HepG2 (cell line): ENCODE data around the gene TPX2. TPM values are rescaled to one million over a fixed set of nuclear protein-coding genes. Genes with fewer than 3 reads are reported as not detected.

ENCODE experiments used
- ELF3 ChIP-seq: IDR thresholded peaks from 2 replicates; pipeline ENCODE4 v1.6.1; 2016; ENCODE audit warnings: missing genetic modification reagents, missing compliant biosample characterization
- HIC2 ChIP-seq: sonication (generic); formaldehyde crosslinking; IDR thresholded peaks from 2 replicates; pipeline ENCODE4 v1.9.0; 2022; ENCODE audit warnings: low read depth, missing genetic modification reagents
- KLF16 ChIP-seq, 2 experiments: sonication (generic) in 1 of 2; formaldehyde crosslinking in 1 of 2; IDR thresholded peaks; 2 replicates each; pipeline versions ENCODE4 v1.6.1 to v1.8.0; 2016 to 2023; ENCODE audit warnings: missing genetic modification reagents in 2 of 2, missing compliant biosample characterization in 1 of 2
- PITX1 ChIP-seq: sonication (generic); formaldehyde crosslinking; IDR thresholded peaks from 2 replicates; pipeline ENCODE4 v1.5.1; 2020; ENCODE audit warnings: mild to moderate bottlenecking, missing genetic modification reagents
- RBFOX2 ChIP-seq: fragments of 200-400 bp; formaldehyde crosslinking; IDR thresholded peaks from 2 replicates; pipeline ENCODE4 v1.6.1; 2017; ENCODE audit warnings: low read depth, mild to moderate bottlenecking, low read length
- RFX3 ChIP-seq: IDR thresholded peaks from 2 replicates; pipeline ENCODE4 v1.6.1; 2016; ENCODE audit warnings: missing biosample characterization, missing genetic modification reagents
- ZFP90 ChIP-seq: sonication (generic); formaldehyde crosslinking; IDR thresholded peaks from 2 replicates; pipeline ENCODE4 v1.8.0; 2022; ENCODE audit warnings: missing genetic modification reagents, mild to moderate bottlenecking, inconsistent platforms, borderline replicate concordance
- ZNF12 ChIP-seq: sonication (generic); formaldehyde crosslinking; IDR thresholded peaks from 2 replicates; pipeline ENCODE4 v1.5.0; 2020; ENCODE audit warnings: missing genetic modification reagents
- ZNF574 ChIP-seq: sonication (generic); formaldehyde crosslinking; IDR thresholded peaks from 2 replicates; pipeline ENCODE4 v1.4.0; 2020; ENCODE audit warnings: missing genetic modification reagents
- ZNF792 ChIP-seq: IDR thresholded peaks from 2 replicates; pipeline ENCODE4 v1.6.1; 2016
- ZUFSP ChIP-seq: sonication (generic); formaldehyde crosslinking; IDR thresholded peaks from 2 replicates; pipeline ENCODE4 v1.9.0; 2021; ENCODE audit warnings: missing genetic modification reagents, mild to moderate bottlenecking, borderline replicate concordance
- polyA plus RNA-seq, 8 experiments: library from polyadenylated mRNA; depleted of rRNA in 3 of 8; stranded (reverse) in 7 of 8; unstranded in 1 of 8; fragments of >200 nt; fragmentation: Illumina TruSeq in 4 of 8; extraction: Trizol in 4 of 8; gene quantifications; 2 replicates each; pipeline versions ENCODE4 v1.2.1 to v1.2.3, GENCODE V29; 2011 to 2016; ENCODE audit warnings: low read depth in 4 of 8, missing spikeins in 1 of 8, mixed read lengths in 1 of 8; ENCODE audit not compliant: insufficient read depth in 1 of 8
- total RNA-seq, 5 experiments: library from RNA; depleted of rRNA; stranded (reverse); fragments of >200 nt; fragmentation: Illumina TruSeq; extraction: Trizol; gene quantifications; 2 replicates each; pipeline ENCODE4 v1.2.3, GENCODE V29; 2016; ENCODE audit warnings: low read depth in 1 of 5
- TF ChIP-seq, protein P1 (sequence below): sonication (generic); formaldehyde crosslinking; IDR thresholded peaks from 2 replicates; pipeline ENCODE4 v1.5.0; 2020; ENCODE audit warnings: mild to moderate bottlenecking, missing genetic modification reagents
- TF ChIP-seq, protein P2 (sequence below): sonication (generic); formaldehyde crosslinking; IDR thresholded peaks from 2 replicates; pipeline ENCODE4 v1.4.0; 2020; ENCODE audit warnings: missing genetic modification reagents, borderline replicate concordance

The TPX2 gene
- total and polyA plus RNA-seq, 2 of the 13 experiments (the other 11 are each of a cell fraction or from before 2014, with no cell fraction given) = 34.3 to 124 TPM

- TF ChIP-seq HIC2 (0 out of 2 replicates have a peak, but pooled peaks have one; percentile 9), PITX1 (0 out of 2 replicates have a peak, but pooled peaks have one; percentile 24), ELF3 (CRISPR knock-in tag) (0 out of 2 replicates have a peak, but pooled peaks have one; percentile 12), RFX3 (CRISPR knock-in tag) (no peak), RBFOX2 (peak; percentile 69), KLF16 (CRISPR knock-in tag; IDR thresholded peaks at IDR 0.05) (0 out of 4 replicates have a peak, but pooled peaks of 1 of the 2 experiments have one; percentile 31), ZNF12 (peak; percentile 18; the same call in 1 of the 2 replicates), ZUFSP (CRISPR knock-in tag) (0 out of 2 replicates have a peak, but pooled peaks have one; percentile 38), ZNF574 (CRISPR knock-in tag) (no peak), ZNF792 (CRISPR knock-in tag) (no peak), ZFP90 (CRISPR knock-in tag) (no peak)
- TF ChIP-seq, protein P1, sequence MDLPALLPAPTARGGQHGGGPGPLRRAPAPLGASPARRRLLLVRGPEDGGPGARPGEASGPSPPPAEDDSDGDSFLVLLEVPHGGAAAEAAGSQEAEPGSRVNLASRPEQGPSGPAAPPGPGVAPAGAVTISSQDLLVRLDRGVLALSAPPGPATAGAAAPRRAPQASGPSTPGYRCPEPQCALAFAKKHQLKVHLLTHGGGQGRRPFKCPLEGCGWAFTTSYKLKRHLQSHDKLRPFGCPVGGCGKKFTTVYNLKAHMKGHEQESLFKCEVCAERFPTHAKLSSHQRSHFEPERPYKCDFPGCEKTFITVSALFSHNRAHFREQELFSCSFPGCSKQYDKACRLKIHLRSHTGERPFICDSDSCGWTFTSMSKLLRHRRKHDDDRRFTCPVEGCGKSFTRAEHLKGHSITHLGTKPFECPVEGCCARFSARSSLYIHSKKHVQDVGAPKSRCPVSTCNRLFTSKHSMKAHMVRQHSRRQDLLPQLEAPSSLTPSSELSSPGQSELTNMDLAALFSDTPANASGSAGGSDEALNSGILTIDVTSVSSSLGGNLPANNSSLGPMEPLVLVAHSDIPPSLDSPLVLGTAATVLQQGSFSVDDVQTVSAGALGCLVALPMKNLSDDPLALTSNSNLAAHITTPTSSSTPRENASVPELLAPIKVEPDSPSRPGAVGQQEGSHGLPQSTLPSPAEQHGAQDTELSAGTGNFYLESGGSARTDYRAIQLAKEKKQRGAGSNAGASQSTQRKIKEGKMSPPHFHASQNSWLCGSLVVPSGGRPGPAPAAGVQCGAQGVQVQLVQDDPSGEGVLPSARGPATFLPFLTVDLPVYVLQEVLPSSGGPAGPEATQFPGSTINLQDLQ (CRISPR knock-in tag) = 0 out of 2 replicates have a peak, but pooled peaks have one; percentile 52
- TF ChIP-seq, protein P2, sequence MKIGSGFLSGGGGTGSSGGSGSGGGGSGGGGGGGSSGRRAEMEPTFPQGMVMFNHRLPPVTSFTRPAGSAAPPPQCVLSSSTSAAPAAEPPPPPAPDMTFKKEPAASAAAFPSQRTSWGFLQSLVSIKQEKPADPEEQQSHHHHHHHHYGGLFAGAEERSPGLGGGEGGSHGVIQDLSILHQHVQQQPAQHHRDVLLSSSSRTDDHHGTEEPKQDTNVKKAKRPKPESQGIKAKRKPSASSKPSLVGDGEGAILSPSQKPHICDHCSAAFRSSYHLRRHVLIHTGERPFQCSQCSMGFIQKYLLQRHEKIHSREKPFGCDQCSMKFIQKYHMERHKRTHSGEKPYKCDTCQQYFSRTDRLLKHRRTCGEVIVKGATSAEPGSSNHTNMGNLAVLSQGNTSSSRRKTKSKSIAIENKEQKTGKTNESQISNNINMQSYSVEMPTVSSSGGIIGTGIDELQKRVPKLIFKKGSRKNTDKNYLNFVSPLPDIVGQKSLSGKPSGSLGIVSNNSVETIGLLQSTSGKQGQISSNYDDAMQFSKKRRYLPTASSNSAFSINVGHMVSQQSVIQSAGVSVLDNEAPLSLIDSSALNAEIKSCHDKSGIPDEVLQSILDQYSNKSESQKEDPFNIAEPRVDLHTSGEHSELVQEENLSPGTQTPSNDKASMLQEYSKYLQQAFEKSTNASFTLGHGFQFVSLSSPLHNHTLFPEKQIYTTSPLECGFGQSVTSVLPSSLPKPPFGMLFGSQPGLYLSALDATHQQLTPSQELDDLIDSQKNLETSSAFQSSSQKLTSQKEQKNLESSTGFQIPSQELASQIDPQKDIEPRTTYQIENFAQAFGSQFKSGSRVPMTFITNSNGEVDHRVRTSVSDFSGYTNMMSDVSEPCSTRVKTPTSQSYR (CRISPR knock-in tag) = peak; percentile 35; the same call in 1 of the 2 replicates
Measured at GRCh38 chr20:31707994-31708735, 30.9 kb upstream of the TPX2 start (continued).
